GM23338 (cell line): ENCODE results near the gene SH2D2A. TPM values are rescaled to one million over a fixed set of nuclear protein-coding genes. Genes with fewer than 3 reads are reported as not detected.

Experiments
- ATAC-seq: fragments of 200-7000 bp; cut with Tn5 transposase; 3 replicates; pipeline ENCODE4 v1.9.1; 2020
- DNase-seq: peaks from one replicate; pipeline ENCODE4 v3.0.0-alpha.2; 2015; ENCODE audit warnings: low spot score
- H2AFZ ChIP-seq: fragments of 200-600 bp; sonication (generic); 2 replicates; pipeline ENCODE4 v1.8.0; 2016; ENCODE audit warnings: antibody characterized with exemption, mild to moderate bottlenecking, moderate library complexity
- H3F3A ChIP-seq: fragments of 200-600 bp; sonication (generic); replicated peaks from 2 replicates; pipeline ENCODE4 v1.8.0; 2017; ENCODE audit warnings: antibody characterized with exemption, mixed run types, low read depth
- H3K27ac ChIP-seq: fragments of 200-600 bp; sonication (generic); 2 replicates; pipeline ENCODE4 v1.6.1; 2016; ENCODE audit warnings: low read depth
- H3K27me3 ChIP-seq: fragments of 200-600 bp; sonication (generic); 2 replicates; pipeline ENCODE4 v1.8.0; 2016; ENCODE audit warnings: mild to moderate bottlenecking, mixed run types, moderate library complexity; ENCODE audit not compliant: insufficient read depth
- H3K36me3 ChIP-seq: fragments of 200-600 bp; sonication (generic); 2 replicates; pipeline ENCODE4 v1.8.0; 2016; ENCODE audit warnings: mild to moderate bottlenecking; ENCODE audit not compliant: insufficient read depth
- H3K4me1 ChIP-seq: fragments of 200-600 bp; sonication (generic); 2 replicates; pipeline ENCODE4 v1.8.0; 2016; ENCODE audit warnings: mild to moderate bottlenecking, moderate library complexity; ENCODE audit not compliant: insufficient read depth
- H3K4me2 ChIP-seq: fragments of 200-600 bp; sonication (generic); 2 replicates; pipeline ENCODE4 v1.7.1; 2017; ENCODE audit warnings: mixed run types
- H3K4me3 ChIP-seq: fragments of 200-600 bp; sonication (generic); 2 replicates; pipeline ENCODE4 v1.6.1; 2016; ENCODE audit warnings: mixed run types
- H3K79me2 ChIP-seq: fragments of 200-600 bp; sonication (generic); replicated peaks from 2 replicates; pipeline ENCODE4 v1.8.0; 2017; ENCODE audit warnings: mild to moderate bottlenecking; ENCODE audit not compliant: insufficient read depth
- H3K9me2 ChIP-seq: fragments of 200-600 bp; sonication (generic); 2 replicates; pipeline ENCODE4 v1.8.0; 2017; ENCODE audit not compliant: insufficient read depth
- H4K20me1 ChIP-seq: fragments of 200-600 bp; sonication (generic); replicated peaks from 2 replicates; pipeline ENCODE4 v1.8.0; 2017; ENCODE audit warnings: mild to moderate bottlenecking; ENCODE audit not compliant: insufficient read depth
- H3K27ac Mint-ChIP-seq: 2 replicates; pipeline ENCODE4 v1.8.0; 2020; ENCODE audit warnings: inconsistent platforms, mild to moderate bottlenecking, moderate library complexity, mixed read lengths
- H3K27me3 Mint-ChIP-seq: 3 replicates; pipeline ENCODE4 v1.8.0; 2022; ENCODE audit warnings: low read depth, mild to moderate bottlenecking, moderate library complexity, mixed read lengths, inconsistent platforms; ENCODE audit not compliant: insufficient read depth, poor library complexity
- H3K36me3 Mint-ChIP-seq: 3 replicates; pipeline ENCODE4 v1.8.0; 2021; ENCODE audit warnings: low read depth, mild to moderate bottlenecking, inconsistent platforms, moderate library complexity, mixed read lengths
- H3K4me1 Mint-ChIP-seq: 3 replicates; pipeline ENCODE4 v1.8.0; 2020; ENCODE audit warnings: mild to moderate bottlenecking, inconsistent platforms, mixed read lengths
- H3K4me3 Mint-ChIP-seq: 3 replicates; pipeline ENCODE4 v1.8.0; 2021; ENCODE audit warnings: moderate library complexity, mild to moderate bottlenecking, inconsistent platforms, mixed read lengths
- H3K9me3 Mint-ChIP-seq: 3 replicates; pipeline ENCODE4 v1.8.0; 2020; ENCODE audit warnings: moderate library complexity, mild to moderate bottlenecking, inconsistent platforms, mixed read lengths
- CREB1 ChIP-seq: fragments of 250-450 bp; sonication (Bioruptor Pico); IDR thresholded peaks from 2 replicates; pipeline ENCODE4 v1.5.0; 2020; ENCODE audit warnings: low read depth, mild to moderate bottlenecking, moderate library complexity
- EZH2 ChIP-seq: fragments of 200-600 bp; sonication (generic); IDR thresholded peaks from one replicate; pipeline ENCODE4 v1.8.0; 2017; ENCODE audit warnings: antibody characterized with exemption, mild to moderate bottlenecking, low read depth; ENCODE audit not compliant: unreplicated experiment
- EZH2phosphoT487 ChIP-seq: fragments of 200-600 bp; sonication (generic); IDR thresholded peaks from one replicate; pipeline ENCODE4 v1.8.1; 2018; ENCODE audit warnings: antibody characterized with exemption; ENCODE audit not compliant: unreplicated experiment
- JUNB ChIP-seq: IDR thresholded peaks from one replicate; pipeline ENCODE4 v1.6.1; 2016; ENCODE audit warnings: antibody characterized with exemption; ENCODE audit not compliant: unreplicated experiment
- STAT1 ChIP-seq: IDR thresholded peaks from one replicate; pipeline ENCODE4 v1.6.1; 2016; ENCODE audit warnings: antibody characterized with exemption; ENCODE audit not compliant: unreplicated experiment
- ZNF331 ChIP-seq: fragments of 250-450 bp; sonication (Bioruptor Pico); IDR thresholded peaks from 2 replicates; pipeline ENCODE4 v1.5.0; 2020; ENCODE audit warnings: low read depth, mild to moderate bottlenecking, moderate library complexity
- ZNF462 ChIP-seq: fragments of 250-450 bp; sonication (Bioruptor Pico); IDR thresholded peaks from 2 replicates; pipeline ENCODE4 v1.5.0; 2020; ENCODE audit warnings: mild to moderate bottlenecking, moderate library complexity
- polyA plus RNA-seq: library from polyadenylated mRNA; unstranded; fragments of >200 nt; fragmentation: Nextera tagmentation; extraction: Ambion mirVana; gene quantifications from 2 replicates; pipeline ENCODE4 v1.2.1, GENCODE V29; 2016
- total RNA-seq: library from RNA; depleted of rRNA; stranded (reverse); fragments of >200 nt; shearing (Covaris generic); gene quantifications from 2 replicates; pipeline ENCODE4 v1.2.3, GENCODE V29; 2014
- TF ChIP-seq, protein P1 (sequence below): IDR thresholded peaks from one replicate; pipeline ENCODE4 v1.6.1; 2018; ENCODE audit warnings: antibody characterized with exemption; ENCODE audit not compliant: unreplicated experiment

The SH2D2A gene
- total and polyA plus RNA-seq, 2 experiments from 2014 or later = 5.5 to 11.5 TPM

DNA sequence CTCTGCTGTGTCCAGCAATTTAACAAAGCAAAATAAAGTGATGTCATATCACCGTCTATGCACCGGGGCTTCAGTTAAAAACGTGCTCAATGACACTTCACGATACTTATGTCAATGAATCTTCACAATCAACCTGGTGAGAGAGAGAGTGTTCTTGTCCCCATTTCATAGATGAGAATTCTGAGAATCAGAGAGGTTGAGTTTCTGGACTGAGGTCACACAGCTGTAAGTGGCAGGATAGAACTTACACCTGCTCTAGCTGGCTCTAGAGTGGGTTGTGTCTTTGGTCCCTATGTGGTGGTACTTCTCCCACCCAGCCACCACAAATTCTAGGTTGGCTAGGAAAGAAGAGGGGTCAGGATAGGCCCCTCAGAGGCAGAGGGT lies 49.2 kb upstream of the SH2D2A start:
- Histone ChIP-seq H2AFZ (no peak overlapping the region), H3F3A (no peaks in the 10 kb centered on the region), H3K4me3 (no peak overlapping the region), H3K4me1 (peaks cover 9% of the 10 kb centered on the region; the same call in 1 of the 2 replicates), H3K27ac (no peak overlapping the region), H4K20me1 (peaks cover 5% of the 10 kb centered on the region; the same call in 1 of the 2 replicates), H3K36me3 (no peaks in the 10 kb centered on the region), H3K9me2 (no peaks in the 10 kb centered on the region), H3K27me3 (peaks cover 63% of the 10 kb centered on the region), H3K4me2 (no peak overlapping the region), H3K79me2 (no peaks in the 10 kb centered on the region)
- no peak for DNase-seq
- Mint-ChIP-seq H3K36me3 (no peaks in the 10 kb centered on the region), H3K4me3 (peak overlapping the region; percentile 14; the same call in 1 of the 3 replicates), H3K4me1 (peaks cover 25% of the 10 kb centered on the region), H3K9me3 (peaks cover 3% of the 10 kb centered on the region; the same call in 1 of the 3 replicates), H3K27me3 (peaks cover 52% of the 10 kb centered on the region), H3K27ac (no peak overlapping the region)
- no peak for TF ChIP-seq EZH2
- no peak for TF ChIP-seq STAT1
- no peak for TF ChIP-seq EZH2phosphoT487
- no peak for TF ChIP-seq CREB1
- no peak for TF ChIP-seq ZNF462
- TF ChIP-seq JUNB = no peak
- TF ChIP-seq ZNF331 (CRISPR knock-in tag) = no peak
- TF ChIP-seq, protein P1, sequence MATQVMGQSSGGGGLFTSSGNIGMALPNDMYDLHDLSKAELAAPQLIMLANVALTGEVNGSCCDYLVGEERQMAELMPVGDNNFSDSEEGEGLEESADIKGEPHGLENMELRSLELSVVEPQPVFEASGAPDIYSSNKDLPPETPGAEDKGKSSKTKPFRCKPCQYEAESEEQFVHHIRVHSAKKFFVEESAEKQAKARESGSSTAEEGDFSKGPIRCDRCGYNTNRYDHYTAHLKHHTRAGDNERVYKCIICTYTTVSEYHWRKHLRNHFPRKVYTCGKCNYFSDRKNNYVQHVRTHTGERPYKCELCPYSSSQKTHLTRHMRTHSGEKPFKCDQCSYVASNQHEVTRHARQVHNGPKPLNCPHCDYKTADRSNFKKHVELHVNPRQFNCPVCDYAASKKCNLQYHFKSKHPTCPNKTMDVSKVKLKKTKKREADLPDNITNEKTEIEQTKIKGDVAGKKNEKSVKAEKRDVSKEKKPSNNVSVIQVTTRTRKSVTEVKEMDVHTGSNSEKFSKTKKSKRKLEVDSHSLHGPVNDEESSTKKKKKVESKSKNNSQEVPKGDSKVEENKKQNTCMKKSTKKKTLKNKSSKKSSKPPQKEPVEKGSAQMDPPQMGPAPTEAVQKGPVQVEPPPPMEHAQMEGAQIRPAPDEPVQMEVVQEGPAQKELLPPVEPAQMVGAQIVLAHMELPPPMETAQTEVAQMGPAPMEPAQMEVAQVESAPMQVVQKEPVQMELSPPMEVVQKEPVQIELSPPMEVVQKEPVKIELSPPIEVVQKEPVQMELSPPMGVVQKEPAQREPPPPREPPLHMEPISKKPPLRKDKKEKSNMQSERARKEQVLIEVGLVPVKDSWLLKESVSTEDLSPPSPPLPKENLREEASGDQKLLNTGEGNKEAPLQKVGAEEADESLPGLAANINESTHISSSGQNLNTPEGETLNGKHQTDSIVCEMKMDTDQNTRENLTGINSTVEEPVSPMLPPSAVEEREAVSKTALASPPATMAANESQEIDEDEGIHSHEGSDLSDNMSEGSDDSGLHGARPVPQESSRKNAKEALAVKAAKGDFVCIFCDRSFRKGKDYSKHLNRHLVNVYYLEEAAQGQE = no peak
- no peak for ATAC-seq
